Measurements from ENCODE around the gene RAB5IF.

The RAB5IF gene

DNA sequence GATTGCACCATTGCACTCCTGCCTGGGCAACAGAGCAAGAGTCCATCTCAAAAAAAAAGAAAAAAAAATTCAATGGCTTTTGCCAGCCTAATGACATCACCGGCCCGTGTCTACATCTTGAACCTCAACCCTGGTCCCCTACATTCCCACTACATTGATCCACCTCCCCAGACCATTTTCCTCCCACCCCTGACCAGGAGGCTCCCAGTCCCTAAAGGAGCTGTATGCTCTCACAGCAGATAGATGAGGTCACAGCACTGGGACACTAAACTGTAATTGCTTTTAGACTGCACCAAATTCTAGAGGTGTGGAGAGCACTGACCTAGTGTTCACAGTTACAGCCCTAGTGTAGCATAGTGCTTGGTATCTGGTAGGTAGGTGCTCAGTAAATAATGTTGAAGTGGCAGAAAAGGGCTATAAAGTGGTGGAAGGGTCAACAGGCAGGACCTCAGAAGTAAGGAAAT lies 21.5 kb upstream of the RAB5IF start:
- Histone ChIP-seq H3K9me3 (ENCODE audit: insufficient read depth, low read length, severe bottlenecking) (no peaks in the 10 kb centered on the region), H3K36me3 (ENCODE audit: insufficient read depth, low read length) (peaks cover 91% of the 10 kb centered on the region), H3K27me3 (ENCODE audit: insufficient read depth, low read length, poor library complexity) (no peaks in the 10 kb centered on the region), H2AFZ (ENCODE audit: low read depth, low read length) (no peak overlapping the region), H3K79me2 (ENCODE audit: insufficient read depth, low read length) (peaks cover 27% of the 10 kb centered on the region), H3K27ac (ENCODE audit: low read length) (no peak overlapping the region), H4K20me1 (ENCODE audit: insufficient read depth, low read length) (peaks cover 40% of the 10 kb centered on the region; the same call in 1 of the 2 replicates), H3K4me3 (ENCODE audit: low read depth in 1 of 2, low read length in 2 of 2) (no peak overlapping the region), H3K4me1 (ENCODE audit: insufficient read depth, low read length) (no peaks in the 10 kb centered on the region), H3K4me2 (ENCODE audit: insufficient read depth, low read length) (no peak overlapping the region), H3K9ac (ENCODE audit: low read depth, low read length) (no peak overlapping the region)
- DNase-seq (no peak), ATAC-seq (ENCODE audit: insufficient read depth, low read depth) (no peak)
- no peak for TF ChIP-seq EZH2 (IDR thresholded peaks at IDR 0.05; ENCODE audit: borderline replicate concordance, low read depth, low read length, severe bottlenecking)
- TF ChIP-seq, protein P1, sequence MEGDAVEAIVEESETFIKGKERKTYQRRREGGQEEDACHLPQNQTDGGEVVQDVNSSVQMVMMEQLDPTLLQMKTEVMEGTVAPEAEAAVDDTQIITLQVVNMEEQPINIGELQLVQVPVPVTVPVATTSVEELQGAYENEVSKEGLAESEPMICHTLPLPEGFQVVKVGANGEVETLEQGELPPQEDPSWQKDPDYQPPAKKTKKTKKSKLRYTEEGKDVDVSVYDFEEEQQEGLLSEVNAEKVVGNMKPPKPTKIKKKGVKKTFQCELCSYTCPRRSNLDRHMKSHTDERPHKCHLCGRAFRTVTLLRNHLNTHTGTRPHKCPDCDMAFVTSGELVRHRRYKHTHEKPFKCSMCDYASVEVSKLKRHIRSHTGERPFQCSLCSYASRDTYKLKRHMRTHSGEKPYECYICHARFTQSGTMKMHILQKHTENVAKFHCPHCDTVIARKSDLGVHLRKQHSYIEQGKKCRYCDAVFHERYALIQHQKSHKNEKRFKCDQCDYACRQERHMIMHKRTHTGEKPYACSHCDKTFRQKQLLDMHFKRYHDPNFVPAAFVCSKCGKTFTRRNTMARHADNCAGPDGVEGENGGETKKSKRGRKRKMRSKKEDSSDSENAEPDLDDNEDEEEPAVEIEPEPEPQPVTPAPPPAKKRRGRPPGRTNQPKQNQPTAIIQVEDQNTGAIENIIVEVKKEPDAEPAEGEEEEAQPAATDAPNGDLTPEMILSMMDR (IDR thresholded peaks at IDR 0.05; ENCODE audit: borderline replicate concordance, extremely low read depth, low read length, poor library complexity, severe bottlenecking): no peak

DNA sequence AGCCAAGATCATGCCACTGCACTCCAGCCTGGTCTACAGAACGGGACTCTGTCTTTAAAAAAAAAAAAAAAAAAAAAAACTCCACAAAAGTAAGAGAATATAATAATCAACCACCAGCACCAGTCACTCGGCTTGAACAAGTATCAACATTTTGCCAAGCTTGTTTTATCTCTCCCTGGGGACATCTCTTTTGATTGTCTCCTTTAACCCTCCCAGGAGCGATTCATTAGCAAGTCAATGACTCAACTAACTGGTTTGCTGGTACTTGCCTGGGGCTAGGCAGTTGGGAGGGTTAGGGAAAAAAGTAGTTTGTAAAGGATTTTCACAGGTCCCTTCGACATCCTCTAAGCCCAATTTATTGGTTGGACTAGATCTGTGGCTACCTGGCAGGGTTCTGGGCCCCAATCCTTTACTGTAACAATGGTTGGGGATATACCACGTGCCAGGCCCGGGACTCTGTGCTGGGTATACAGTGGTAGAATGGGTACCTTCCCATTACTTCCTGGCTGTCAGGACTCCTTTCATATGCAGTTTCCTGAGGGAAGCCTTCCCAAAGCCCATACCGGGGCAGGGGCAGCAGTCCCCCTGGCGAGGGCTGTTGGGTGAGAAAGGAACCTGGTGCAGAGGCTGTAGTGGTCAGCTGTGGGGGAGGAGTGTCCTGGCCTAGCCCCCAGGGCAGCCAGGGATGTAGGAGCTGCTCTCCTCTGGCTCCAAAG lies 20.0 kb upstream of the RAB5IF start:
- H3K79me2 ChIP-seq (ENCODE audit: insufficient read depth, low read length): peaks cover 17% of the 10 kb centered on the region; the same call in 1 of the 2 replicates
- H4K20me1 ChIP-seq (ENCODE audit: insufficient read depth, low read length): peaks cover 30% of the 10 kb centered on the region; the same call in 1 of the 2 replicates
- H3K4me1 ChIP-seq (ENCODE audit: insufficient read depth, low read length): no peaks in the 10 kb centered on the region
- H3K4me3 ChIP-seq (ENCODE audit: low read depth in 1 of 2, low read length in 2 of 2): no peak overlapping the region
- no peaks in the 10 kb centered on the region for H3K9me3 ChIP-seq (ENCODE audit: insufficient read depth, low read length, severe bottlenecking)
- H3K27ac ChIP-seq (ENCODE audit: low read length): no peak overlapping the region
- no peak overlapping the region for H3K4me2 ChIP-seq (ENCODE audit: insufficient read depth, low read length)
- no peak for TF ChIP-seq EZH2 (IDR thresholded peaks at IDR 0.05; ENCODE audit: borderline replicate concordance, low read depth, low read length, severe bottlenecking)
- TF ChIP-seq, protein P1 (IDR thresholded peaks at IDR 0.05; ENCODE audit: borderline replicate concordance, extremely low read depth, low read length, poor library complexity, severe bottlenecking): no peak
- no peaks in the 10 kb centered on the region for H3K27me3 ChIP-seq (ENCODE audit: insufficient read depth, low read length, poor library complexity)
- peaks cover 88% of the 10 kb centered on the region for H3K36me3 ChIP-seq (ENCODE audit: insufficient read depth, low read length)
- ATAC-seq (ENCODE audit: insufficient read depth, low read depth) (no peak; the same call in 2 of the 3 replicates), DNase-seq (no peak)
- no peak overlapping the region for H3K9ac ChIP-seq (ENCODE audit: low read depth, low read length)
- no peak overlapping the region for H2AFZ ChIP-seq (ENCODE audit: low read depth, low read length)

DNA sequence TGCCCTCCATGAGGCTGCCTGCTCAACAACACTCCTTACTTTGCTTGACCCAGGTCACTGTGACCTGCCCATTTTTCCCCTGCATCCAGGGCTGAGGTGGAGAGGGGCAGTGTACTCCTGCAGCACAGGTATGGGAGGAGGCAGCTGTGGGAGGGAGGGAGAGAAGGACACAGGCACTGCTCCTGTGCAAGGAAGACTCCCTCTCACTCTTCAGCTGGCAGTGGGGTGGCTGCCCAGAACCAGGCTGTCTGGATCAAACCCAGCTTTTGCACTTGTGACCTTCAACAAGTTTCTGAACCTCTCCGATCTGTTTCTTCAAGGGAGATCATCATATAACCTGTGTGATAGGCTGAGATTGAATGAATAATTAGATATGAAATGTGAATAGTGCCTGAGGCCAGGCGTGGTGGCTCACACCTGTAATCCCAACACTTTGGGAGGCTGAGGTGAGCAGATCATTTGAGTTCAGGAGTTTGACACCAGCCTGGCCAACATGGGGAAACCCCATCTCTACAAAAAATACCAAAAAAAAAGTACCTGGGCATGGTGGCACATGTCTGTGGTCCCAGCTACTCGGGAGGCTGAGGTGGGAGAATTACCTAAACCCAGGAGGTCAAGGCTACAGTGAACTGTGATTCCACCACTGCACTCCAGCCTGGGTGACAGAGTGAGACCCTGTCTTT lies 18.1 kb upstream of the RAB5IF start:
- TF ChIP-seq, protein P1 (IDR thresholded peaks at IDR 0.05; ENCODE audit: borderline replicate concordance, extremely low read depth, low read length, poor library complexity, severe bottlenecking): no peak
- TF ChIP-seq EZH2 (IDR thresholded peaks at IDR 0.05; ENCODE audit: borderline replicate concordance, low read depth, low read length, severe bottlenecking): no peak
- Histone ChIP-seq H3K79me2 (ENCODE audit: insufficient read depth, low read length) (peaks cover 13% of the 10 kb centered on the region; the same call in 1 of the 2 replicates), H2AFZ (ENCODE audit: low read depth, low read length) (no peak overlapping the region), H3K27ac (ENCODE audit: low read length) (no peak overlapping the region; the same call in 1 of the 2 replicates), H3K4me1 (ENCODE audit: insufficient read depth, low read length) (peaks cover 13% of the 10 kb centered on the region), H3K4me3 (ENCODE audit: low read depth in 1 of 2, low read length in 2 of 2) (no peak overlapping the region), H3K36me3 (ENCODE audit: insufficient read depth, low read length) (peaks cover 86% of the 10 kb centered on the region), H4K20me1 (ENCODE audit: insufficient read depth, low read length) (peaks cover 36% of the 10 kb centered on the region), H3K27me3 (ENCODE audit: insufficient read depth, low read length, poor library complexity) (no peaks in the 10 kb centered on the region), H3K9ac (ENCODE audit: low read depth, low read length) (no peak overlapping the region), H3K9me3 (ENCODE audit: insufficient read depth, low read length, severe bottlenecking) (no peaks in the 10 kb centered on the region), H3K4me2 (ENCODE audit: insufficient read depth, low read length) (no peak overlapping the region)
- no peak for DNase-seq
- no peak for ATAC-seq (ENCODE audit: insufficient read depth, low read depth)
